Astrocyte (in vitro differentiated cells and primary cell): ENCODE data around the gene PPFIBP1.

Experiments
- CTCF ChIP-seq: IDR thresholded peaks from 2 replicates; pipeline ENCODE4 v1.5.1; 2011; ENCODE audit warnings: low read depth, mild to moderate bottlenecking, inconsistent platforms, low read length, moderate library complexity; ENCODE audit not compliant: insufficient read depth
- EZH2 ChIP-seq: IDR thresholded peaks from 2 replicates; pipeline ENCODE4 v1.6.1; 2012; ENCODE audit warnings: mild to moderate bottlenecking, low read length, inconsistent platforms; ENCODE audit not compliant: insufficient read depth

- TF ChIP-seq CTCF (no peak), EZH2 (no peak)
These were observed 25.2 kb upstream of the PPFIBP1 start for GRCh38 chr12:27498761-27499160.
